HG03139 (cell line): ENCODE data around the gene BET1.

Source experiments
- ATAC-seq: cut with Tn5 transposase; IDR thresholded peaks from one replicate; pipeline ENCODE4 v1.9.1; 2021; ENCODE audit not compliant: unreplicated experiment

The BET1 gene

DNA sequence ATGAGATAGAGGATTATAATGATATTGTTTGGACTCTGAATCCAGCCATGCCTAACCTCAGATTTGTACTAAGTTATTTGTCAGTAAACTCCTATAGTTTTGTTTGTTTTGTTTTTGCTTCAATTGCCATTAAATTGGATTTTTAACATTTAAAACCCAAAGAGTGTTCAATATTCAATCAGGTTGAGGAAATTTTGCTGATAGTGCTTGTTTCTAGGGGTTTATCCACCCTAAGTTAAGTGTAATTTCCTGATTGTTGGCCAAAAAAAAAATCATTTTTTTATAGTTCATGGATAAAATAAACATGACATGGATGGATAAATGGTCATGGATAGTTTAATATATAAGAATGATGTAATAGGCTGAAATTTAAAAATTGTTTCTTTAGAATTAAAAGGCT lies 11.4 kb upstream of the BET1 start:
- no peak for ATAC-seq

DNA sequence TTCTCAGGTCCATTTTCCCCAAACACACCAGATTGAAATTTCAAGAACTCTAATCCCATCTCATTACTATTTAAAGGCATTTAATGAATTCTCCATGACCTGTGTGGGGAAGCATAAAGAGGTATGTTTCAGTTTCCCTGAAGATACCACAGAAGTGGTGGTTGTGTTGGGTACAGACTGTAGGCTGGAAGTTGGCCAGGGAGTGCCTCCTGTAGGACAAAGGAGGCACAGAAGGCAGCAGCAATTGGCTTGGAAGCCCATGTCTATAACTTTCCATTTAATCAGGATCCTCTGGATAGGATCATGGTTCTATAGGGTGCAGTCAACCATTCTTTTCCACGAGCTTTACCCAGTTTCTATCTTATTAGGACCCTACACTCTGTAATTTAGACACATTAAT lies 8.6 kb upstream of the BET1 start:
- ATAC-seq, result no peak

- ATAC-seq, result no peak
Measured at GRCh38 chr7:94011714-94012353, 7.7 kb upstream of the BET1 start.

- no peak for ATAC-seq
Measured at GRCh38 chr7:94008537-94008936, 4.4 kb upstream of the BET1 start.

GRCh38 chr7:94005753-94006152 lies 1.6 kb upstream of the BET1 start:
- no peak for ATAC-seq

- peak; percentile 23 for ATAC-seq
Measured at GRCh38 chr7:94003446-94004023, 620 bp downstream of the BET1 start.

DNA sequence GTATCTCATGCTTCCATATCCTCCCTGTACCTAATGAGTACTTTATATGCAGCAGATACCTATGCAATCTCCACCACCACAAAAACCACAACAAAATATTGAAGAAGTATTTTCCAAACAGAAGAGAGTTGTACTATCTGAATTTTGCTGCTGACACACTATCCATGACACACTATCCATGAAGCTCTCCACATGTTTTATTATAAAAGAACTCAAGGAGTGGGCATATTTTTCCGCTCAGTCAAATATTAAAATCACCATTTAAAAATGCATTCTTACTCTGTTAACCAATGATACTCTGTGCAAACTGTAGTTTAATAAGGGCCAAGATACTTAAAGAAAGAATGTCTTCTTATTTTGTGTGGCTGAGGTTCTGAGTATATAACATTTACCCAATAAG lies 2.8 kb downstream of the BET1 start:
- no peak for ATAC-seq

DNA sequence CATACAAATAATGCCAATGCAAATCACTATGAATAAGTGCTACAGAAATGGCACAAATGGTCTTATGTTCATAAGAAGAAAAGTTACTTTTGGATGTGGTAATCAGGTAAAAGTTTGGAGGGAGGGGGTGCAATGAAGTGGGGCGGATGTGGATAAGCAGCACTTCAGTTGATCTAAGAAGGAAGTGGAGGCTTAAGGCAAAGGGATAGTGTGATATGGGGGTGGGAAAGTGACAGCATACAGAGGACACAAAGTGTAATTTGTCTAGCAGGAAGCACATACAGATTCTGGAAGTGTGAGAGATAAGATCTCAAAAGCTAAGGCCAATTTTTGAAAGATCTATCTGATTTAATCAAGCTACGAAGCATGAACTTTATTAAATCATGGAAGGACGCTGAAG lies 6.3 kb downstream of the BET1 start:
- no peak for ATAC-seq

DNA sequence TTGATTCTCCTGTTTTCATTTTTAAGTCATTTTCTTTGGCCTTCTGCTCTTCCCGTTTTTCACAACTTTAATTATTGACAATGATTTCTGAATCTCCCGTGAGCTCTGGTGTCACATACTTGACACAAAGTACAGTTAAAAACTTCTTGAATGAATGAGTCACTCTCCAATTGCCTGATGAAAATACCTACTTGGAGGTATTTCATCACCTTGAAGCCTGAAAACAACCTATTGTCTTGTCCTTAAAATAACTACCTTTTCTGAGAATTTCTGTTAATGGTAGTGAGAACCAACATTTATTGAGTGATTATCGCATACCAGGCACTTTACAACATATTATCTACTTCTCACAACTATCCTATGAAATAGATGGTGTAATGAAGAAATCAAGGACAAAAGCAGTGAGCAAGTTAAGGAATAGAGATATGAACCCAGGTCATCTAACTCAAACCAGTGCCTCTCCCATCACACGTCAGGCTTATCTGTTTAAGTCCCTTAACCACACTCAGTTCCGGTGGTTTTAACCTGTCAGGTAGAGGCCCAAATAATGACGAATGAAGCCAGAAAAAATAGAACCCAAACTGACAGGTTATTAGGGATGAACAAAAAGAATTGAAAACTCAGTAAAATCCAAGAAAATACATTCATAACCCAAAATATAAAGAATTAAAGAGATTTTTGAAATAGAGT lies 11.6 kb downstream of the BET1 start:
- ATAC-seq, result peak; percentile 67

GRCh38 chr7:93987297-93987696 lies 16.9 kb downstream of the BET1 start:
- no peak for ATAC-seq

DNA sequence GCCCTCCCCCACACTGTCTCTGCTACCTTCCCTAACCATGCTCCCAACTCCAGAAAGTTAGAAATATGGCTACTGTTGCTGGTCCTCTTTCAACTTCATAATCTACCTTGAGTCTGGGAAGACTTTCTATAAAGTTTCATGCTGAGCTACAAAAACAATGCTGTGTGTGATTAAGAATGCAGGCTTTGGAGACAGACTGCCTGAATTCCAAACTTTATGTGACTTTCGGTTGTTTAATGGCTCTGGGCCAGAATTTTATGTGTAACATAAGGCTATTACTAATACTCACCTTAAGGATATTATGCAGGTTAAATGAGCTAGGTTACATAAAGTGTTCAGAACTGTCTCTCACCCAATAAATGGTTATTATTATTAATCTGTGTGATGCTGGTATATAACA lies 19.1 kb downstream of the BET1 start:
- no peak for ATAC-seq

DNA sequence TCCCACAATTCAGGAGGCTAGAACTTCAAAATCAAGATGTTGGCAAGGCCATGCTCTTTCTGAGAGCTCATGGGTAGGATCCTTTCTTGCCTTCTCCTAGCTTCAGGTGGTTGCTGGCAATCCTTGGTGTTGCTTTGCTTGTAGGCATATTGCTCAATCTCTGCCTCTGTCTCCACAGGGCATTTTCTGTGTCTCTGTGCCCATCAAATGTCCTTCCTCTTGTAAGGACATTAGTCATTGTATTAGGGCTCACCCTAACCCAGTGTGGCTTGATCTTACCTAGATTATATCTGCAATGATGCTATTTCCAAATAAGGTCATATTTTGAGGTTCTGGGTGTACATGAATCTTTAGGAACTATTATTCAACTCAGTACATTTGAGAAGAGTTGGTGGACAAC lies 20.1 kb downstream of the BET1 start:
- ATAC-seq, result no peak

GRCh38 chr7:93981480-93981874 lies 22.7 kb downstream of the BET1 start:
- no peak for ATAC-seq

GRCh38 chr7:93980744-93981479 lies 23.2 kb downstream of the BET1 start:
- ATAC-seq, result no peak

GRCh38 chr7:93977211-93977950 lies 26.8 kb downstream of the BET1 start:
- no peak for ATAC-seq

DNA sequence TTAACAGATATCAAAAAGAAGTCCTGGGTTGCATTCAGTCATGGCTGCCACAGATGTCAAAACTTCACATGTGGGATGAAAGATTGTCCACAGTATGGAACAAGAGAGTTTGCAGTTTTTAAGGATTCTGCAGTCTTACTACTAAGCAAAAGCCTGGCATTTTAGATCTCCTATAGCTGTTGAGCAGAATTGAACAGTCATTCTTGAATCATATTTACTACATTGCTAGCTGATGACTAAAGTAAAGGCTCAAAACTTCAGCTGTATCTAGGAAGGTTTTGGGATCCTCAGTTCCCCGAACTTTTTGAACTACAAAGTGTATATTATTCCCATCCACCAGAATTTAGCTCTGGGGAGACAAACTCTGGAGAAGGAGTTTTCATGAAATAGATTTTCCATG lies 31.0 kb downstream of the BET1 start:
- ATAC-seq, result no peak

GRCh38 chr7:93972029-93972725 lies 32.0 kb downstream of the BET1 start:
- ATAC-seq, result no peak

- ATAC-seq, result no peak
Measured at GRCh38 chr7:93968911-93969620, 35.1 kb downstream of the BET1 start.

DNA sequence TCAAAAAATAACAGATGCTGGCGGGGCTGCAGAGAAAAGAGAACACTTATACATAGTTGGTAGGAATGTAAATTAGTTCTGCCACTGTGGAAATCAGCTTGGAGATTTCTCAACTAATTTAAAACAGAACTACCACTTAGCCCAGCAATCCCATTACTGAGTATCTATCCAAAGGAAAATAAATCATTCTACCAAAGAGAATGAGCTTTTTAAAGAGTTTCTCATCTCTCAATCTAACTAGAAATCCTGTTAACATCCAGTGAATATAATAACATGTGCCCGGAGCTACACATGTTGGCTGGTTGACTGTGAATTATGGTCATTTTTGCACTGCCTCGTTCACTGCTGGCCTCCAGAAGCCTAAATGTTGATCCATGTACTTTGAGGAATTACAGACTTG lies 39.3 kb downstream of the BET1 start:
- ATAC-seq, result no peak

DNA sequence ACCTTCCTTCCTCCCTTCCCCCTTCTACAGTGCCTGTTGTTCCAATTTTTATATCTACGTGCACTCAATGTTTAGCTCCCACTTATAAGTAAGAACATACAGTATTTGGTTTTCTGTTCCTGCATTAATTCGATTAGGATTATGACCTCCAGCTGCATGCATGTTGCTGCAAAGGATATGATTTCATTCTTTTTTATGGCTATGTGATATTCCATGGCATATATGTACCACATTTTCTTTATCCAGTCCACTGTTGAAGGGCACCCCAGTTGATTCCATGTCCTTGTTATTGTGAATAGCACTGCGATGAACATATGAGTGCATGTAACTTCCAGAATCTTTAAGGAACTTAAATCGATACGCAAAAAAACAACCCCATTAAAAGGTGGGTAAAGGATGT lies 39.9 kb downstream of the BET1 start:
- ATAC-seq, result no peak
